Subcutaneous adipose tissue (tissue), 4 donors: ENCODE measurements around the gene PACRG. TPM values are rescaled to one million over a fixed set of nuclear protein-coding genes. Genes with fewer than 3 reads are reported as not detected.

Experiments used
- CTCF ChIP-seq: fragments of 450-650 bp; IDR thresholded peaks from one replicate; pipeline ENCODE4 v1.5.1; 2016; ENCODE audit warnings: low read depth, mild to moderate bottlenecking, control low read depth, antibody characterized with exemption, moderate library complexity
- total RNA-seq, 4 donors: library from RNA; depleted of rRNA; stranded (reverse); fragments of >200 nt; gene quantifications; one replicate each; pipeline ENCODE4 v1.1.0, GENCODE V29; 2016

The PACRG gene
- total RNA-seq, 4 donors from 2014 or later: 0.34 TPM; not detected in 3

DNA sequence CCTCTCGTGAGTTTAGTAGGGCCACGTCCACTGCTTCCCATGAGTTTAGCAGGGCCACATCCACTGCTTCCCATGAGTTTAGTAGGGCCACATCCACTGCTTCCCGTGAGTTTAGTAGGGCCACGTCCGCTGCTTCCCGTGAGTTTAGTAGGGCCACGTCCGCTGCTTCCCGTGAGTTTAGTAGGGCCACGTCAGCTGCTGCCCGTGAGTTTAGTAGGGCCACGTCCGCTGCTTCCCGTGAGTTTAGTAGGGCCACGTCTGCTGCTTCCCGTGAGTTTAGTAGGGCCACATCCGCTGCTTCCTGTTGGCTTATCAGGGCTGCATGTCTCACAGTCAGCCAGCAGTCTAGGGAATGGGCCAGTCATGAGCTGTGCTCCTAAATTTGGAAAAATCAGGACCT, 573.1 kb downstream of the PACRG start:
- no peak for TF ChIP-seq CTCF

DNA sequence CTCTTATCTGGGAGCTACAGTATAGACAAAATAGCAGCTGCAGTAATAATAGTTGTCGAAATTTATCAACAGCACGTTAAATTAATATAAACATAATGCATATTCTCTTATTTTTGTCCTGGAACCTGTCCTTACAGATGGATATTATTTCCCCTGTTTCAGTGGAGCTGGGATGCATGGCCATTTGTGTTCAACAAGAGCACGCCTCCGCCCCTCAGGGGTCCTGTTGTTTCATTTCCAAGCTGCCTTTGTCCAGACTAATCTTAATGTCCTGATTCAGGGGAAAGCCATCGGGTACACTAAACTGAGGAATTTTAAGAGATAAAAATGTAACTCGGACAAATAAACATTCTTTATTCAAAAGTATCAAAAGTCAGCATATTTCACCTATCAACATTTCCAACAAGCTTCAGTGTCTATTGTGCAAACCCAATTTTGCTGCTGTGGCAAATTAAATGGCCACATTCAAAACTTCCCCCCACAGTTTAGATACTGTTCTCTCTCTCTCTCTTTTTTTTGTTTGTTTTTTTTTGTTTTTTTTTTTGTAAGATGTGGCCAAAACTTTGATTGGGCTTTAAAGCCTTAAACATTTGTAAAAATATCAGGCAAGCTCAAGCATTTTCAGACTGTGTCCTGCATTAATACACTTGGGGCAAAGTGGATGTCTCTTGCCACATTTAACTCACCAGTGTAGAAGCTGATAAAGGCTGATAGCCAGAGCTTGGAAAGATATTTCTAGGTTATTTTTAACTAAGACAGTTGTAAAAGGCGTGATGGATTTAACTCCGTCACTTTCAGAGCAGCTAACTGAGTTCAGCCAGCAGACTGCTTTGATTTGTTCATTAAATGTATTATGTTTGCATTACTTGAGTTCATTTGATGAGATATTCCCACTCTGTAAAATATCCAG, 574.2 kb downstream of the PACRG start:
- no peak for TF ChIP-seq CTCF

DNA sequence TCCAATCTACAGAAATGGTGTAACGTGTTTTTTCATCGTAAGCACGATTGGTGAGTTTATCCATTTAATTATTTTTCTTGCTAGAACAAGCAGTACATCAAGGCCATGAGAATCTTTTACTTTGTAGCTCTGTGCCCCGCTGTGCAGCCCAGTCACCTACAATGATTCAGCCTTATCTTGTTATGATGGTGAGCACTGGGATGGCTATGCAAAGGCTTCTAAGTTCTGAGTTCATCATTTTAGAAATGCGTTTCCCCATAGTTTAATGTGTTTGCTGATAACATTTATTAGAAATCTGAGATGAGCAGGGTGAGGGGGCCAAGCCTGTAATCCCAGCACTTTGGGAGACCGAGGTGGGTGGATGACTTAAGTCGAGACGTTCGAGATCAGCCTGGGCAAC, 575.0 kb downstream of the PACRG start:
- no peak for TF ChIP-seq CTCF

DNA sequence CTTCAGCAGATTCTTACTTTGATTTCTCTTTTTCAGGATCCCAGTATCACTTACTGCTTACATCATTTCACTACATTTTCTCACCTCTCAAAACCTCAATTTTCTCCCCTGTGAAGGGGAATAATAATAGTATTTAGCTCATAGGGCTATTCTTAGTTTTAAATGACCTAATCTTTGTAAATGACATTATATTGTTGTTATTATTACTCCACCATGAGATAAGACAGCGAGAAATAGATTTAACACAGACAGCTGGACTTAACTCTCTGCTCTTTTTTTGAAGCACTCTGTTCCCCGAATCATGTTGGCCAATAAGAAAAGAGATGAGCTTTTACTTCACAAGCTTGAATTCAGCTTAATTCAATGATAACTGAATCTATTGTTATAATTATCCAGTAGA, 578.2 kb downstream of the PACRG start:
- no peak for TF ChIP-seq CTCF

- TF ChIP-seq CTCF: no peak
These were observed 581.1 kb downstream of the PACRG start for GRCh38 chr6:163308629-163309440.

DNA sequence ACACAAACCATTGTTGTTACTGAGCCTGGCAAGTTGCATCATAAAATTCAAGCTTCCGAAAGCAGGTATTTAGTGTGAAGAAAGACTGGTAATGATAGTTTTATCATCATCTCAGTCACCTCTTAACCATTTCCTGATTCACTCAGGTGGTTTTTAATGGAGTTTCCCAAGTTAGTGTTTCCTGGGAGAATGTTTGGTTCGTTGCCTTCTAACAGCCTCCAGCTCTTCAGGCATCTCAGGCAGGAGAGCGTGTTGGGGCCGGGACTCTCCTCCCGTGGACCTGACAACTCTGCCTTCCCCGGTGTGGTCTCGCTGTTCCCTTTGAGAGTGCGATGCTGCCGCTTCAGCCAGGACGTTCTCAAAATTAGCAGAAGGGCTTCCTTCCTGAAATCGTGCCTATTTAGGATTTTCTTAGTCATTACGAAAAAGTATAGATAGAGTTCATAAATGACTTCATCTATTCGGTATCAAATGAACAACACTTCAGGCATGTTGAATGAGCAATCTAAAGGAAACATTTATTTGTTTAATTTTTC, 581.8 kb downstream of the PACRG start:
- TF ChIP-seq CTCF: no peak
